GOT3 (cell line): ENCODE results near the gene ARL4C.

Experiments used
- DNase-seq: peaks from one replicate; lab custom pipeline; 2025; ENCODE audit warnings: mixed read lengths; lab: John Stamatoyannopoulos, UW

The ARL4C gene

GRCh38 chr2:234500394-234501006 is 3.6 kb upstream of the ARL4C start:
- DNase-seq = no peak

- no peak for DNase-seq
These were observed 834 bp upstream of the ARL4C start for GRCh38 chr2:234497594-234498235.

GRCh38 chr2:234496055-234496834 is 636 bp downstream of the ARL4C start:
- DNase-seq = no peak

GRCh38 chr2:234495251-234496054 is 1.4 kb downstream of the ARL4C start:
- DNase-seq = no peak

- DNase-seq = no peak
These were observed 2.3 kb downstream of the ARL4C start for GRCh38 chr2:234494361-234495250.

- no peak for DNase-seq
These were observed 3.1 kb downstream of the ARL4C start for GRCh38 chr2:234493796-234494195.

GRCh38 chr2:234492717-234493485 is 4.0 kb downstream of the ARL4C start:
- DNase-seq = no peak

- no peak for DNase-seq
These were observed 5.0 kb downstream of the ARL4C start for GRCh38 chr2:234491897-234492296.

- DNase-seq = no peak
These were observed 5.6 kb downstream of the ARL4C start for GRCh38 chr2:234491281-234491680.

- DNase-seq = no peak
These were observed 6.4 kb downstream of the ARL4C start for GRCh38 chr2:234490271-234491091.

- no peak for DNase-seq
These were observed 7.9 kb downstream of the ARL4C start for GRCh38 chr2:234488913-234489451.

GRCh38 chr2:234488486-234488885 is 8.4 kb downstream of the ARL4C start:
- no peak for DNase-seq

- DNase-seq = no peak
These were observed 9.5 kb downstream of the ARL4C start for GRCh38 chr2:234487356-234487755.

GRCh38 chr2:234483568-234484251 is 13.2 kb downstream of the ARL4C start:
- DNase-seq = no peak

GRCh38 chr2:234481301-234481700 is 15.6 kb downstream of the ARL4C start:
- DNase-seq = no peak

GRCh38 chr2:234480337-234480736 is 16.5 kb downstream of the ARL4C start:
- no peak for DNase-seq

GRCh38 chr2:234479465-234479864 is 17.4 kb downstream of the ARL4C start:
- no peak for DNase-seq

GRCh38 chr2:234478121-234478858 is 18.6 kb downstream of the ARL4C start:
- DNase-seq = no peak
